PFSK-1 (cell line): ENCODE data around the gene PTPRN.

Experiments used
- FOXP2 ChIP-seq: optimal IDR thresholded peaks from 2 replicates; pipeline ENCODE3; 2011; ENCODE audit warnings: borderline replicate concordance, control low read depth, inconsistent platforms; ENCODE audit not compliant: insufficient read depth; ENCODE audit errors: extremely low read length, extremely low read depth
- POLR2AphosphoS5 ChIP-seq: IDR thresholded peaks from 2 replicates; pipeline ENCODE4 v1.6.1; 2012; ENCODE audit warnings: low read depth, mild to moderate bottlenecking, control low read depth, low read length, moderate library complexity
- SIN3A ChIP-seq: IDR thresholded peaks from 2 replicates; pipeline ENCODE4 v1.6.1; 2012; ENCODE audit warnings: mild to moderate bottlenecking, low read length, moderate library complexity, borderline replicate concordance; ENCODE audit not compliant: insufficient read depth
- TAF1 ChIP-seq: IDR thresholded peaks from 2 replicates; pipeline ENCODE4 v1.6.1; 2012; ENCODE audit warnings: low read length, control low read depth, borderline replicate concordance; ENCODE audit not compliant: insufficient read depth
- TF ChIP-seq, protein P1 (sequence below), 2 experiments: IDR thresholded peaks; 2 replicates each; pipeline versions ENCODE4 v1.6.1 to v1.8.0; 2011 to 2012; ENCODE audit warnings: low read depth in 2 of 2, low read length in 2 of 2, control low read depth in 1 of 2, inconsistent platforms in 1 of 2, mild to moderate bottlenecking in 1 of 2, moderate library complexity in 1 of 2; ENCODE audit not compliant: insufficient read depth in 1 of 2

PTPRN gene

DNA sequence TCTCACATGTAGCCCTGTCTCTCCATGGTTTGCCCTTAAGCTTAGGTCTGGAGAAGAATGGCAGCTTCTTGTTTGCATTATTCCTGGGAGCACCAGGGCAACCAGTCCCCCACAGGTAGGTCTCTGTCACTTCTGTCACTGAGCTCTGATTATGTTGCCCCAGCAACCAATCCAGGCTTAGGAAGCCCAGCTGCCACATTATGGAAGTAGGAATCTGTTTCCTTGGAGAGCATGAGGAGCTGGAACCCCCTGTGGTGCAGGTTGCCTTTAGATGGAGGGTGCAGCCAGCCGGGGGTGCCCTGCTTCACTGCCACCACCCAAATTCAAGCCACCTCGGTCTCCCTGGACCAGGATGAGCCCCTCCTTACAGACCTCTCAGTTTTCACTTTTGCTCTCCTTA lies 18.5 kb upstream of the PTPRN start:
- no peak for TF ChIP-seq SIN3A

DNA sequence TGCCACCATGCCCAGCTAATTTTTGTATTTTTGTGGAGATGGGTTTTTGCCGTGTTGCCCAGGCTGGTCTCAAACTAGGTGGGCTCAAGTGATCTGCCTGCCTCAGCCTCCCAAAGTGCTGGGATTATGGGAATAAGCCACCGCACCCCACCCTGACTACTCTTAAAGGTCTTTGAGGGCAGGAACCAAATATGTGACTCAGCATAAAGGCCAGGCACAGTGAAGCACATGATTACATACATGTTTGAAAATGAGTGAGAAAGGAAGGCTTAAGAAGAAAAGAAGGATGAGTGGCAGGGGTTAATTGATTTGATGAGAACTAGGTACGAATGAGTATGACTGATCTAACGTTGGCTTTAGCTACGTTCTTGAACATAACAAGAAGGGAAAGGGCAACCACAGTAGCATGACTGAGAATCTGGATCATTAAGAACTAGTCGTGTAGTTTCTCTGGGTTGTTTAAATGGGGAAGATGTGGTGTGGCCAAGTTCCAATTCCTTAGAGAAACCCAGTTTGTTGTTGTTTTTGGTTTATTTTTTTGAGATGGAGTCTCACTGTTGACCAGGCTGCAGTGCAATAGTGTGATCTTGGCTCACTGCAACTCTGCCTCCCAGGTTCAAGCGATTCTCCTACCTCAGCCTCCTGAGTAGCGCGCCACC lies 16.6 kb upstream of the PTPRN start:
- TF ChIP-seq TAF1 (no peak), FOXP2 (no peak), POLR2AphosphoS5 (no peak), SIN3A (no peak)
- TF ChIP-seq, protein P1, sequence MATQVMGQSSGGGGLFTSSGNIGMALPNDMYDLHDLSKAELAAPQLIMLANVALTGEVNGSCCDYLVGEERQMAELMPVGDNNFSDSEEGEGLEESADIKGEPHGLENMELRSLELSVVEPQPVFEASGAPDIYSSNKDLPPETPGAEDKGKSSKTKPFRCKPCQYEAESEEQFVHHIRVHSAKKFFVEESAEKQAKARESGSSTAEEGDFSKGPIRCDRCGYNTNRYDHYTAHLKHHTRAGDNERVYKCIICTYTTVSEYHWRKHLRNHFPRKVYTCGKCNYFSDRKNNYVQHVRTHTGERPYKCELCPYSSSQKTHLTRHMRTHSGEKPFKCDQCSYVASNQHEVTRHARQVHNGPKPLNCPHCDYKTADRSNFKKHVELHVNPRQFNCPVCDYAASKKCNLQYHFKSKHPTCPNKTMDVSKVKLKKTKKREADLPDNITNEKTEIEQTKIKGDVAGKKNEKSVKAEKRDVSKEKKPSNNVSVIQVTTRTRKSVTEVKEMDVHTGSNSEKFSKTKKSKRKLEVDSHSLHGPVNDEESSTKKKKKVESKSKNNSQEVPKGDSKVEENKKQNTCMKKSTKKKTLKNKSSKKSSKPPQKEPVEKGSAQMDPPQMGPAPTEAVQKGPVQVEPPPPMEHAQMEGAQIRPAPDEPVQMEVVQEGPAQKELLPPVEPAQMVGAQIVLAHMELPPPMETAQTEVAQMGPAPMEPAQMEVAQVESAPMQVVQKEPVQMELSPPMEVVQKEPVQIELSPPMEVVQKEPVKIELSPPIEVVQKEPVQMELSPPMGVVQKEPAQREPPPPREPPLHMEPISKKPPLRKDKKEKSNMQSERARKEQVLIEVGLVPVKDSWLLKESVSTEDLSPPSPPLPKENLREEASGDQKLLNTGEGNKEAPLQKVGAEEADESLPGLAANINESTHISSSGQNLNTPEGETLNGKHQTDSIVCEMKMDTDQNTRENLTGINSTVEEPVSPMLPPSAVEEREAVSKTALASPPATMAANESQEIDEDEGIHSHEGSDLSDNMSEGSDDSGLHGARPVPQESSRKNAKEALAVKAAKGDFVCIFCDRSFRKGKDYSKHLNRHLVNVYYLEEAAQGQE (IDR thresholded peaks at IDR 0.05; ENCODE audit: insufficient read depth in 1 of 2, low read depth in 2 of 2, low read length in 2 of 2), result no peak

DNA sequence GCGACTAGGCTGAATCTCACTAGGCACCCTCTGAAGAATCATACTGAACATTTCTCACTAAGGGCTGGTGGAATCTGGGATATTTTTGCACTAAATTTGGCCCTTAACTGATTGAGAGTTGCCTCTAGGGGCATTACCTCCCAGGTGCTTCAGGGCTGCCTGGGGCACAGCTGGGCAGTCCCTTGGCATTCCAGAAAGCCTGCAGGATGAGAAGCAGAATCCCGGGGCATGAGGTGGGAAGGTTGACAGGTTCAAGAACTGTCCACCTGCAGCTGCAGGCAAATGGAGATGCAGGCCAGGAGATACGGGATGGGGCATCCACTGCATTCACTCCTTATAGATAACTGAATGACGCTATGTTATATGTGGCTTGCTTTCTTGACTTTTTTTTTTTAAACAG lies 15.9 kb upstream of the PTPRN start:
- TF ChIP-seq POLR2AphosphoS5, result no peak
- TF ChIP-seq FOXP2, result no peak
- TF ChIP-seq SIN3A, result no peak
- TF ChIP-seq TAF1, result no peak
- TF ChIP-seq, protein P1 (IDR thresholded peaks at IDR 0.05; ENCODE audit: insufficient read depth in 1 of 2, low read depth in 2 of 2, low read length in 2 of 2), result no peak

DNA sequence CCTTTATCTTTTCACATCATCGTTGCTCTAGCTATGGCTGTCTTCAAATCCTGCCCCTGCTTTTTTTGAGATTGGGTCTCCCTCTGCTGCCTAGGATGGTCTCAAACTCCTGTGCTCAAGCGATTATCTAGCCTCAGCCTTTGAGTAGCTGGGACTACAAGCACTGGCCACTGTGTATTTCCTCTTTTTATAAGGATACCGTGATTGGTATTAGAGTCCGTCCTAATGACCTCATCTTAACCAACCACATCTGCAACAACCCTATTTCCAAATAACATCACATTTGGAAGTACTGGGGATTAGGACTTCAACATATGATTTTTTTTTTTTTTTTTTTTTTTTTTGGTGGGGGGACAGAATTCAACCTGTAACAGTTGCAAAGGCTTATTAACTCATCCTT lies 14.2 kb upstream of the PTPRN start:
- TF ChIP-seq TAF1, result no peak

DNA sequence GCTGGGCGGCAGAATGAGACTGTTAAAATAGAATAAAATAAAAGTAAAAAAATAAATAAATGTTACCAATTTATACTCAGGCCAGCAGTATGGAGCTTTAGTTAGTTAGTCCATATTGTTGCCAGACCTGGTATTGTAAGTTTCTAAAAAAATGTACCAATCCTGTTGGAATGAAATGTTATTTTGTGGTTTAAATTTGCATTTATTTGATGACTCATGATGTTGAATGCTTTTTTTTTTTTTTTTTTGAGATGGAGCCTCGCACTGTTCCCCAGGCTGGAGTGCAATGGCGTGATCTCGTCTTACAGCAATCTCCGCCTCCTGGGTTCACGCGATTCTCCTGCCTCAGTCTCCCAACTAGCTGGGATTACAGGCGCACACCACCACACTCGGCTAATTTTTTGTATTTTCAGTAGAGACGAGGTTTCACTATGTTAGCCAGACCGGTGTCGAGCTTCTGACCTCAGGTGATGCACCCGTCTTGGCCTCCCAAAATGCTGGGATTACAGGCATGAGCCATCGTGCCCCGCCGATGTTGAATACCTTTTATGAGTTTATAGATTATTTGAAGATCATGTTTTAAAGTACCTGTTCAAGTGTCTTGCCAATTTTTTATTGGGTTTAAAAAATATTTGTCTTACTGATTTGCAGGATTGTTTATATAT lies 5.7 kb upstream of the PTPRN start:
- TF ChIP-seq POLR2AphosphoS5, result no peak
- no peak for TF ChIP-seq FOXP2
- TF ChIP-seq TAF1, result no peak
- TF ChIP-seq SIN3A, result no peak
- TF ChIP-seq, protein P1 (IDR thresholded peaks at IDR 0.05; ENCODE audit: insufficient read depth in 1 of 2, low read depth in 2 of 2, low read length in 2 of 2), result no peak

DNA sequence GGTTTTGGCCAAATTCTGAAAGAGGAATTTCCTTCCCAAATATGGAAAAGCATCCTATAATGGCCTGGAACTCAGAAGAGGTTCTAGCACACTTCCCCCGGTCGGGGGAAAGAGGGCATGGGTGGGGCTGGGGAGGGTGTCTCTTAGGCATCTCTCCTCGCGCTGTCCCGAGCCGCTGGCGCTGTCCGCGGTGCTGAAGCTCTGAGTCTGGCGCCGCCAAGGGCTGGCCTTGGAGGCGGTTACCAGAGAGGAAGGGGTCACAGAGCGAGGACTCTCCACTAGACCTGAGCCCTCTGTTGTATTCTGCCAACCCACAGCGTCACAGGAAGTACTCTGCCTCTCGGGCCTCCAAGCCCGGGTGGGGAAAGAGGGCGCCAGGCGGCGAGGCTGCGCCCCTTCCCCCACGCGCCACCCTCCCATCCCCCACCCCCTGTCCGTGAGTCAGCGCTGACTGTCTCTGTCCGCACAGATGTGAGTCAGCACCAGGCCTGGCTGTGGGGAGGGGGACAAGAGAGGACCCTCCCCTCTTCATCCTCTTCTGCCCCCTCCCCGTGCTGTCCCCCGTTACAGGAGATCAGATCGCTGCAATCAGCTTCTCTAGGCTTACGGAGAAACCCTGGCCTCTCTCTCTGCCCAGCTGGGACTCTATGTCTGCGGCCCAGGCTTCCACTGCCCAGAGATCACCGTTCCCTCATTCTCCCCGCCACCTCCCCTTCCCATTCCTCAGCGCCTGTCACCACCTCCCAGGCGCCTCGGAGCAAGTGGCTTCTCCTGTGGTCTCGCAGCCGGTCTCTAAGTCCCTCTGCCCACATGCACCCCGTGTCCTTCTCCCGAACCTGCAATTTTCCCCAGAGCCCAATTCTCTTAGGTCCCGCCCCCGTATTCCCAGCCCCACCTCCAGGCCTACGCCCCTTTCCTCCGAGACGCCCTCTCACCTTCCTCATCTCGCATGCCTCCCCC lies 779 bp downstream of the PTPRN start:
- 0 out of 2 replicates have a peak, but pooled peaks have one; percentile 42 for TF ChIP-seq SIN3A
- no peak for TF ChIP-seq POLR2AphosphoS5
- TF ChIP-seq, protein P1 (IDR thresholded peaks at IDR 0.05; ENCODE audit: insufficient read depth in 1 of 2, low read depth in 2 of 2, low read length in 2 of 2), result peak; percentile 99
- no peak for TF ChIP-seq FOXP2
